ENCODE measurements around the gene TMEM145. TPM values are rescaled to one million over a fixed set of nuclear protein-coding genes. Genes with fewer than 3 reads are reported as not detected.

Gene TMEM145
- total and polyA plus RNA-seq, 7 experiments from 2014 or later = not detected

GRCh38 chr19:42290136-42290522, 23.0 kb upstream of the TMEM145 start:
- no peaks in the 10 kb centered on the region for H3K27me3 ChIP-seq (ENCODE audit: control insufficient read depth in 2 of 2, insufficient read depth in 2 of 2, low read length in 2 of 2)
- Mint-ChIP-seq H3K9me3 (peaks cover 0 to 2% (median 0%) of the 10 kb centered on the region in 11 donors), H3K36me3 (peaks cover 0 to 11% (median 8%) of the 10 kb centered on the region in 5 donors), H3K4me1 (peaks cover 10 to 24% (median 20%) of the 10 kb centered on the region in 7 donors), H3K27me3 (no peaks in the 10 kb centered on the region), H3K27ac (no peak overlapping the region), H3K4me3 (no peak overlapping the region)
- intact Hi-C loops (cut with micrococcal nuclease) = no loop called here
- POLR2A ChIA-PET = interaction anchor here (0.5 to 0.6 kb wide), 2 partner anchors 184 to 205 kb away, joined by 3 to 4 read pairs; no protein-coding TSS in a partner anchor
- DNase-seq = no peak
- no peak for ATAC-seq
- peaks cover 0 to 84% (median 15%) of the 10 kb centered on the region in 3 experiments for H3K36me3 ChIP-seq (ENCODE audit: control insufficient read depth in 2 of 3, insufficient read depth in 3 of 3, low read length in 3 of 3)
- H3K9me3 ChIP-seq (ENCODE audit: control insufficient read depth in 2 of 3, low read length in 3 of 3) = no peaks in the 10 kb centered on the region
- H3K27ac ChIP-seq (ENCODE audit: low read depth, low read length) = no peak overlapping the region
- H3K4me3 ChIP-seq (ENCODE audit: low read length) = no peak overlapping the region
- CTCF ChIA-PET = interaction anchor here (0.8 kb wide), 1 partner anchor 48 kb away, joined by 3 read pairs; the partner anchor contains the start of gene GSK3A
- peaks cover 6 to 8% of the 10 kb centered on the region in 2 donors for H3K4me1 ChIP-seq (ENCODE audit: control insufficient read depth in 2 of 2, insufficient read depth in 2 of 2, low read length in 2 of 2)

DNA sequence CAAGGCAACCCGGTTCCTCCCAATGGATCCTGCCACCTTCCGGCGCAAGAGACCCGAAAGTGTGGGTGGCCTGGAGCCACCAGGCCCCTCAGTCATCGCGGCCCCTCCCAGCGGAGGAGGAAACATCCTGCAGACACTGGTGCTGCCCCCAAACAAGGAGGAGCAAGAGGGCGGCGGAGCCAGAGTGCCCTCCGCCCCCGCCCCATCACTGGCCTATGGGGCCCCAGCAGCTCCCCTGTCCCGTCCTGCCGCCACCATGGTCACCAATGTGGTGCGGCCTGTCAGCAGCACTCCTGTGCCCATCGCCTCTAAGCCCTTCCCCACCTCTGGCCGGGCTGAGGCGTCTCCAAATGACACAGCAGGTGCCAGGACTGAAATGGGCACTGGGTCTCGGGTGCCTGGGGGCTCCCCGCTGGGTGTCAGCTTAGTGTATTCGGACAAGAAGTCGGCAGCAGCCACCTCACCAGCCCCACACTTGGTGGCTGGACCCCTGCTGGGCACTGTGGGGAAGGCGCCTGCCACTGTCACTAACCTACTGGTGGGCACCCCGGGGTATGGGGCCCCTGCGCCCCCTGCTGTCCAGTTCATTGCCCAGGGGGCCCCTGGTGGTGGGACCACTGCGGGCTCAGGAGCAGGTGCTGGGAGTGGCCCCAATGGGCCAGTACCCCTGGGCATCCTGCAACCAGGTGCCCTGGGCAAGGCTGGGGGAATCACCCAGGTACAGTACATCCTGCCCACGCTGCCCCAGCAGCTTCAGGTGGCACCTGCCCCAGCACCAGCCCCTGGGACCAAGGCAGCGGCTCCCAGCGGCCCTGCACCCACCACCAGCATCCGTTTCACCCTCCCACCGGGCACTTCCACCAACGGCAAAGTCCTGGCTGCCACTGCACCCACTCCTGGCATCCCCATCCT, 22.3 kb upstream of the TMEM145 start:
- Mint-ChIP-seq H3K9me3 (peaks cover 0 to 2% (median 0%) of the 10 kb centered on the region in 11 donors), H3K27me3 (no peaks in the 10 kb centered on the region), H3K27ac (peak overlapping the region in 1 of 9 donors; percentile 42), H3K4me1 (peaks cover 8 to 17% (median 14%) of the 10 kb centered on the region in 7 donors), H3K4me3 (no peak overlapping the region), H3K36me3 (peaks cover 0 to 11% (median 8%) of the 10 kb centered on the region in 5 donors)
- Histone ChIP-seq H3K9me3 (ENCODE audit: control insufficient read depth in 2 of 3, low read length in 3 of 3) (no peaks in the 10 kb centered on the region), H3K27me3 (ENCODE audit: control insufficient read depth in 2 of 2, insufficient read depth in 2 of 2, low read length in 2 of 2) (no peaks in the 10 kb centered on the region), H3K4me1 (ENCODE audit: control insufficient read depth in 2 of 2, insufficient read depth in 2 of 2, low read length in 2 of 2) (peaks cover 0 to 4% of the 10 kb centered on the region in 2 donors), H3K4me3 (ENCODE audit: low read length) (no peak overlapping the region), H3K36me3 (ENCODE audit: control insufficient read depth in 2 of 3, insufficient read depth in 3 of 3, low read length in 3 of 3) (peaks cover 0 to 87% (median 15%) of the 10 kb centered on the region in 3 experiments), H3K27ac (ENCODE audit: low read depth, low read length) (no peak overlapping the region)
- CTCF ChIA-PET = interaction anchor here (0.8 kb wide), 1 partner anchor 48 kb away, joined by 3 read pairs; the partner anchor contains the start of gene GSK3A
- DNase-seq (peak in 7 of 9 donors; percentile 42 to 57 (median 55)), ATAC-seq (peak; percentile 82)
- POLR2A ChIA-PET = interaction anchor here (0.5 kb wide), 1 partner anchor 185 kb away, joined by 4 read pairs; no protein-coding TSS in a partner anchor
- intact Hi-C loops (cut with micrococcal nuclease) = no loop called here

- H3K27me3 Mint-ChIP-seq = no peaks in the 10 kb centered on the region
- CTCF ChIA-PET = no interaction called here
- H3K4me1 ChIP-seq (ENCODE audit: control insufficient read depth in 2 of 2, insufficient read depth in 2 of 2, low read length in 2 of 2) = peaks cover 0 to 8% of the 10 kb centered on the region in 2 donors
- H3K27ac Mint-ChIP-seq = peak overlapping the region in 7 of 9 donors; percentile 10 to 76 (median 46)
- H3K9me3 ChIP-seq (ENCODE audit: control insufficient read depth in 2 of 3, low read length in 3 of 3) = no peaks in the 10 kb centered on the region
- POLR2A ChIA-PET = interaction anchor here (1.3 kb wide), 1 partner anchor 14 kb away, joined by 3 read pairs; no protein-coding TSS in a partner anchor
- peaks cover 0 to 2% (median 0%) of the 10 kb centered on the region in 11 donors for H3K9me3 Mint-ChIP-seq
- H3K4me1 Mint-ChIP-seq = peaks cover 8 to 16% (median 9%) of the 10 kb centered on the region in 7 donors
- no peak overlapping the region for H3K4me3 ChIP-seq (ENCODE audit: low read length)
- no peak for ATAC-seq
- no peak for DNase-seq
- H3K36me3 ChIP-seq (ENCODE audit: control insufficient read depth in 2 of 3, insufficient read depth in 3 of 3, low read length in 3 of 3) = peaks cover 0 to 87% (median 15%) of the 10 kb centered on the region in 3 experiments
- no peak overlapping the region for H3K27ac ChIP-seq (ENCODE audit: low read depth, low read length)
- H3K36me3 Mint-ChIP-seq = peaks cover 0 to 10% (median 8%) of the 10 kb centered on the region in 5 donors
- no peaks in the 10 kb centered on the region for H3K27me3 ChIP-seq (ENCODE audit: control insufficient read depth in 2 of 2, insufficient read depth in 2 of 2, low read length in 2 of 2)
- H3K4me3 Mint-ChIP-seq = peak overlapping the region in 1 of 10 donors; percentile 50
- intact Hi-C loops (cut with micrococcal nuclease) = no loop called here
Observed at GRCh38 chr19:42291435-42291810, 21.7 kb upstream of the TMEM145 start.

GRCh38 chr19:42292042-42292960, 20.8 kb upstream of the TMEM145 start:
- H3K4me1 Mint-ChIP-seq = peaks cover 8 to 16% (median 11%) of the 10 kb centered on the region in 7 donors
- H3K36me3 Mint-ChIP-seq = peaks cover 0 to 11% (median 8%) of the 10 kb centered on the region in 5 donors
- peaks cover 0 to 8% of the 10 kb centered on the region in 2 donors for H3K4me1 ChIP-seq (ENCODE audit: control insufficient read depth in 2 of 2, insufficient read depth in 2 of 2, low read length in 2 of 2)
- H3K4me3 Mint-ChIP-seq = peak overlapping the region in 1 of 10 donors; percentile 50
- no peaks in the 10 kb centered on the region for H3K27me3 ChIP-seq (ENCODE audit: control insufficient read depth in 2 of 2, insufficient read depth in 2 of 2, low read length in 2 of 2)
- H3K36me3 ChIP-seq (ENCODE audit: control insufficient read depth in 2 of 3, insufficient read depth in 3 of 3, low read length in 3 of 3) = peaks cover 0 to 86% (median 10%) of the 10 kb centered on the region in 3 experiments
- ChIA-PET CTCF (no interaction called here), POLR2A (interaction anchor here (1.3 kb wide), 1 partner anchor 15 kb away, joined by 3 read pairs; no protein-coding TSS in a partner anchor)
- ATAC-seq (no peak), DNase-seq (no peak)
- no peak overlapping the region for H3K4me3 ChIP-seq (ENCODE audit: low read length)
- H3K9me3 Mint-ChIP-seq = peaks cover 0 to 2% (median 0%) of the 10 kb centered on the region in 11 donors
- H3K9me3 ChIP-seq (ENCODE audit: control insufficient read depth in 2 of 3, low read length in 3 of 3) = no peaks in the 10 kb centered on the region
- H3K27ac Mint-ChIP-seq = peak overlapping the region in 5 of 9 donors; percentile 10 to 76 (median 46)
- H3K27ac ChIP-seq (ENCODE audit: low read depth, low read length) = no peak overlapping the region
- H3K27me3 Mint-ChIP-seq = no peaks in the 10 kb centered on the region
- intact Hi-C loops (cut with micrococcal nuclease) = no loop called here

GRCh38 chr19:42292963-42293362, 20.1 kb upstream of the TMEM145 start:
- Histone ChIP-seq H3K4me1 (ENCODE audit: control insufficient read depth in 2 of 2, insufficient read depth in 2 of 2, low read length in 2 of 2) (peaks cover 0 to 8% of the 10 kb centered on the region in 2 donors), H3K36me3 (ENCODE audit: control insufficient read depth in 2 of 3, insufficient read depth in 3 of 3, low read length in 3 of 3) (peaks cover 0 to 80% (median 6%) of the 10 kb centered on the region in 3 experiments), H3K4me3 (ENCODE audit: low read length) (no peak overlapping the region), H3K9me3 (ENCODE audit: control insufficient read depth in 2 of 3, low read length in 3 of 3) (no peaks in the 10 kb centered on the region), H3K27ac (ENCODE audit: low read depth, low read length) (no peak overlapping the region), H3K27me3 (ENCODE audit: control insufficient read depth in 2 of 2, insufficient read depth in 2 of 2, low read length in 2 of 2) (no peaks in the 10 kb centered on the region)
- Mint-ChIP-seq H3K4me1 (peaks cover 8 to 16% (median 11%) of the 10 kb centered on the region in 7 donors), H3K27me3 (no peaks in the 10 kb centered on the region), H3K9me3 (peaks cover 0 to 2% (median 0%) of the 10 kb centered on the region in 11 donors), H3K36me3 (peaks cover 0 to 11% (median 8%) of the 10 kb centered on the region in 5 donors), H3K4me3 (no peak overlapping the region), H3K27ac (peak overlapping the region in 2 of 9 donors; percentile 46 to 71)
- ChIA-PET POLR2A (no interaction called here), CTCF (interaction anchor here (0.9 to 1.1 kb wide), 2 partner anchors 182 to 185 kb away, joined by 3 to 5 read pairs; no protein-coding TSS in a partner anchor)
- DNase-seq (no peak), ATAC-seq (no peak)
- intact Hi-C loops (cut with micrococcal nuclease) = no loop called here

- peaks cover 0 to 11% (median 8%) of the 10 kb centered on the region in 5 donors for H3K36me3 Mint-ChIP-seq
- peaks cover 0 to 2% (median 0%) of the 10 kb centered on the region in 11 donors for H3K9me3 Mint-ChIP-seq
- H3K4me1 Mint-ChIP-seq = peaks cover 8 to 16% (median 11%) of the 10 kb centered on the region in 7 donors
- DNase-seq = no peak
- POLR2A ChIA-PET = no interaction called here
- H3K4me3 Mint-ChIP-seq = no peak overlapping the region
- intact Hi-C loops (cut with micrococcal nuclease) = no loop called here
- no peaks in the 10 kb centered on the region for H3K27me3 Mint-ChIP-seq
- Histone ChIP-seq H3K9me3 (ENCODE audit: control insufficient read depth in 2 of 3, low read length in 3 of 3) (no peaks in the 10 kb centered on the region), H3K4me1 (ENCODE audit: control insufficient read depth in 2 of 2, insufficient read depth in 2 of 2, low read length in 2 of 2) (peaks cover 0 to 8% of the 10 kb centered on the region in 2 donors), H3K36me3 (ENCODE audit: control insufficient read depth in 2 of 3, insufficient read depth in 3 of 3, low read length in 3 of 3) (peaks cover 0 to 74% (median 0%) of the 10 kb centered on the region in 3 experiments), H3K4me3 (ENCODE audit: low read length) (no peak overlapping the region), H3K27me3 (ENCODE audit: control insufficient read depth in 2 of 2, insufficient read depth in 2 of 2, low read length in 2 of 2) (no peaks in the 10 kb centered on the region), H3K27ac (ENCODE audit: low read depth, low read length) (no peak overlapping the region)
- peak overlapping the region in 1 of 9 donors; percentile 71 for H3K27ac Mint-ChIP-seq
- CTCF ChIA-PET = interaction anchor here (0.9 to 1.1 kb wide), 2 partner anchors 183 to 186 kb away, joined by 3 to 5 read pairs; no protein-coding TSS in a partner anchor
- no peak for ATAC-seq
Observed at GRCh38 chr19:42293540-42293939, 19.6 kb upstream of the TMEM145 start.
